Coronary artery (tissue), 2 donors: Measurements from ENCODE around the gene ZNF592.
A peak's percentile ranks its signal among the peaks of the same experiment; 100 is the strongest.

Experiments used
- DNase-seq: peaks from one replicate; pipeline ENCODE4 v3.0.0-alpha.2; 2017; ENCODE audit warnings: low spot score
- H3K27ac ChIP-seq, 2 donors: fragments of 200-600 bp; sonication (generic); one replicate each; pipeline ENCODE4 v1.5.1; 2016 to 2019
- H3K4me3 ChIP-seq: fragments of 200-600 bp; sonication (generic); 2 replicates; pipeline ENCODE4 v1.5.1; 2016; ENCODE audit warnings: mild to moderate bottlenecking, moderate library complexity
- TF ChIP-seq, protein P1 (sequence below): fragments of 200-600 bp; sonication (generic); IDR thresholded peaks from one replicate; pipeline ENCODE4 v1.5.1; 2019; ENCODE audit warnings: antibody characterized with exemption

The ZNF592 gene

DNA sequence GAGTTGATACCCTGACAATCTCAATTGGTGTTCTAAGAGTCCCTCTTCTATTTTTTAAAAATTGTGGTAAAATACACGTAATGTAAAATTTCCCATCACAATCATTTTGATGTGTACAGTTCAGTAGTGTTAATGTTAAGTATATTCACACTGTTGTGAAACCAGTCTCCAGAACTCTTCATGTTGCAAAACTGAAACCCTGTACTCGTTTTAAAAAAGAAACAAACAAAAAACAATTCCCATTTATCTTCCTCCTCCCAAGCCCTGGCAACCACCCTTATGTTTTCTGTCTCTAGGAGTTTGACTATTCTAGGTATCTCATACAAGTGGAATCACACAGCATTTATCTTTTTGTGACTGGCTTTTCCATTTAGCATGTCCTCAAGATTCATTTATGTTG, 40.1 kb downstream of the ZNF592 start:
- DNase-seq, result no peak
- Histone ChIP-seq H3K4me3 (no peak overlapping the region), H3K27ac (no peak overlapping the region)
- TF ChIP-seq, protein P1, sequence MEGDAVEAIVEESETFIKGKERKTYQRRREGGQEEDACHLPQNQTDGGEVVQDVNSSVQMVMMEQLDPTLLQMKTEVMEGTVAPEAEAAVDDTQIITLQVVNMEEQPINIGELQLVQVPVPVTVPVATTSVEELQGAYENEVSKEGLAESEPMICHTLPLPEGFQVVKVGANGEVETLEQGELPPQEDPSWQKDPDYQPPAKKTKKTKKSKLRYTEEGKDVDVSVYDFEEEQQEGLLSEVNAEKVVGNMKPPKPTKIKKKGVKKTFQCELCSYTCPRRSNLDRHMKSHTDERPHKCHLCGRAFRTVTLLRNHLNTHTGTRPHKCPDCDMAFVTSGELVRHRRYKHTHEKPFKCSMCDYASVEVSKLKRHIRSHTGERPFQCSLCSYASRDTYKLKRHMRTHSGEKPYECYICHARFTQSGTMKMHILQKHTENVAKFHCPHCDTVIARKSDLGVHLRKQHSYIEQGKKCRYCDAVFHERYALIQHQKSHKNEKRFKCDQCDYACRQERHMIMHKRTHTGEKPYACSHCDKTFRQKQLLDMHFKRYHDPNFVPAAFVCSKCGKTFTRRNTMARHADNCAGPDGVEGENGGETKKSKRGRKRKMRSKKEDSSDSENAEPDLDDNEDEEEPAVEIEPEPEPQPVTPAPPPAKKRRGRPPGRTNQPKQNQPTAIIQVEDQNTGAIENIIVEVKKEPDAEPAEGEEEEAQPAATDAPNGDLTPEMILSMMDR, result no peak

DNA sequence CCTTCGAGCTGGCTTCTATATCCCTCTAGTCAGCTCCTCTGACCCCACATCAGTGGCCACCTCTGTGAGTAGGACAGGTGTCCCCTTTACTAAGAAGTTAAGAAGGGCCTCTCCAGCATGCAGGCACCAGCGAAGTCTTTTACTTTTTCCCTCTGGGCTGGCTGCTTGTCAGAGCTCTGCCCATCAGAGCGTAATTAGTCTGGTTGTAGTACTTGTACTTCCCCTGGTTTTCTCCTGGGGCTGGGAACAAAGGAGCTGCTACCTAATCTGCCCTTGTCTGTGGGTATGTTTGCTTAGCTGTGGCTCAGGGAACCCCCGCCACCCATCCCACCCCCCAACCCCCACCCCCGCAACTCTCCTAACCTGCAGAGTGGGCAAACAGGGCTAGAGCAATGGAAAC, 41.4 kb downstream of the ZNF592 start:
- TF ChIP-seq, protein P1, result no peak
- Histone ChIP-seq H3K4me3 (no peak overlapping the region), H3K27ac (no peak overlapping the region)
- no peak for DNase-seq

DNA sequence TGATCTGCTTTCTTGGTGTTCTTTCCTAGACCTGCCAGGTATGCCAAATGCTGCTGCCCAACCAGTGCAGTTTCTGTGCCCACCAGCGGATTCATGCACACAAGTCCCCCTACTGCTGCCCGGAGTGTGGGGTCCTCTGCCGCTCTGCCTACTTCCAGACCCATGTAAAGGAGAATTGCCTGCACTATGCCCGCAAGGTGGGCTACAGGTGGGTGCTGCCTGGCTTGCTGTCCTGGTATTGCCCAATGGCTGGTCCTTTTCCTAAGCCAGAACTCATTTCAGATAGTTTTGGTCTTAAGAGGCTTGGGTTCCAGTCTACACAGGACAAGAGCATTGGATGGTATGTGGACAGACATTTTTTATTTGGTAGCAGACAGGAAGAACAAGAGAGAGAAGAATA, 42.3 kb downstream of the ZNF592 start:
- H3K27ac ChIP-seq, result no peak overlapping the region
- no peak overlapping the region for H3K4me3 ChIP-seq
- DNase-seq, result peak; percentile 58
- TF ChIP-seq, protein P1, result no peak

DNA sequence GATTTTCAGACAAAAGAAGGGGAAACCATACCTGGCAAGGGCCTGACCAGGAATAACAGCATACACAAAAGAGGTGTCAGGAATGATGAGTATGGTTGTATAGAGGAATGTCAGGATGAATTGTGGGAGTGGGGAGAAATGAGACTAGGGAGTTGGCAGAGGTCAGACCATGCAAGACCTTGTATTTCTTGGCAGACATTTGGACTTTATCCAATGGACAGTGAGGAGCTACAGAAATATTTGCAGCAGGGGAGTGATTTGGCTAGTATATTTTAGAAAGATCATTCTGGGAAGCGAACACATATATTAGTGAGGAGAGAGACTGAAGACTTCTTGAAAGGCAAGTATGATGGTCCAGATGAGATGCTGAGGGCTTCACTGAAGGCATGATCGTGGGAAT, 43.4 kb downstream of the ZNF592 start:
- no peak overlapping the region for H3K4me3 ChIP-seq
- no peak overlapping the region for H3K27ac ChIP-seq
- no peak for DNase-seq
- TF ChIP-seq, protein P1, result no peak

DNA sequence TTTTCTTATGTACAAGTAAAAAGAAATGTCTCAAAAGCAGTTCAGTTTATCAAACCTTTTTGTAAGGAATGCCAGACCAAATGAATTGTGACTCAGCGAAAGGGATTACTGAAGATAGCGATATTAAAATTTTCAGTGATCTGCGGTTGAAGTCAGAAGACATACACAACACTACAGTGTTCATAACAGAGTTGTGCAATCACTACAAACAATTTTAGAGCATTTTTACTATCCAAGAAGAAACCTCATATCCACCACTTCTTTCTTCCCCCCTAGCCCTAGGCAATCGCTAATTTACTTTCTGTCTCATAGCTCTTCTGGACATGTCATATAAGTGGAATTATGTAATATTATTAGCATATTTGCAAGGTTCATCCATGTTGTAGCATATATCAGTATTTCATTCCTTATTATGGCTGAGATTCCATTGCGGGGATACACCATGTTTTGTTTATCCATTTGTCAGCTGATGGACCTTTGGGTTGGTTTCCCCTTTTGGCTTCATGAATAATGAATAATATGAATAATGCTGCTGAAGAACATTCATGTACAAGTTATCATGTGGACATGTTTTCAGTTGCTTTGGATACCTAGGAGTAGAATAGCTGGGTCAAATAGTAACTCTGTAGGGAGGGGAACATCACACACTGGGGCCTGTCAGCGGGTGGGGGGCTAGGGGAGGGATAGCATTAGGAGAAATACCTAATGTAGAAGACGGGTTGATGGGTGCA, 45.2 kb downstream of the ZNF592 start:
- H3K4me3 ChIP-seq, result no peak overlapping the region
- DNase-seq, result no peak
- TF ChIP-seq, protein P1, result no peak

DNA sequence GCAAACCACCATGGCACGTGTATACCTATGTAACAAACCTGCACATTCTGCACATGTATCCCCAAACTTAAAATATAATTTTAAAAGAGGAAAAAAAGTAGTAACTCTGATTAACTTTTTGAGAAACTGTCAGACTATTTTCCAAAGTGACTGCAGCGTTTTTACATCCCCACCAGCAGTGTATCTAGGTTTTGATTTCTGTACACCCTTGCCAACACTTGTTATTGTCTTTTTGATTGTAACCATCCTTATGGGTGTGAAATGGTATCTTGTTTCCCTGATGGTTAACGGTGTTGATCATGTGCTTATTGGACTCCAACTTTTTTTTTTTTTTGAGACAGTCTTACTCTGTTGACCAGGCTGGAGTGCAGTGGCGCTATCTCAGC, 45.8 kb downstream of the ZNF592 start:
- Histone ChIP-seq H3K4me3 (no peak overlapping the region), H3K27ac (no peak overlapping the region)
- TF ChIP-seq, protein P1, result no peak
- no peak for DNase-seq

More for the DNA sequence above, 45.2 kb downstream of the ZNF592 start:
- H3K27ac ChIP-seq, result no peak overlapping the region

DNA sequence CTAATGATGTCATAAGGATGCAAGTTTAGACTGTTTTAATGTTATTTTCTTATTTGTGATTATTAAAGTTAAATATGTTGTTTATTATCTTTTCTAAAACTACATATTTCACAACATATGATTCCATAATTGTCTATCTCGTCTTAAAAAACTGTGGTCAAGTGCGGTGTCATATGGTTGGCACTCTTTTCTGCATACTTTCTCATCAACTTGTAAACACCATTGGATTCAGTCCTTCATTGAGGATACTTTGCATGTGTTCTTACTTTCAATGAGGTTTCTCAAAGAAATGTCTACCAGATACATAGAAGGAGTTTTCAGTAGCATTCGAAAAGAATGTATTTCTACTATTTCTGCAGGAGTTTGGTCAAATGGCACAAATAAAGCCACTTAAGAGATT, 46.8 kb downstream of the ZNF592 start:
- no peak for DNase-seq
- no peak overlapping the region for H3K27ac ChIP-seq
- no peak overlapping the region for H3K4me3 ChIP-seq
- TF ChIP-seq, protein P1, result no peak
